Renal pelvis (tissue), 4 donors: ENCODE data around the gene EFNB3. TPM values are rescaled to one million over a fixed set of nuclear protein-coding genes. Genes with fewer than 3 reads are reported as not detected.
A peak's percentile ranks its signal among the peaks of the same experiment; 100 is the strongest.

Experiments
- DNase-seq: peaks from one replicate; pipeline ENCODE4 v3.0.0-alpha.2; 2013
- polyA plus RNA-seq, 3 donors: library from polyadenylated mRNA; unstranded; fragments of 120-200 nt; gene quantifications; one replicate each; pipeline ENCODE4 v1.2.1, GENCODE V29; 2013; ENCODE audit not compliant: insufficient read length in 3 of 3

The EFNB3 gene
- polyA plus RNA-seq, 3 donors: 21.3 to 29.1 (median 23.8) TPM

GRCh38 chr17:7715936-7716886 is 11.2 kb downstream of the EFNB3 start:
- no peak for DNase-seq

GRCh38 chr17:7716901-7717755 is 12.1 kb downstream of the EFNB3 start, which contains the start of gene DNAH2:
TSS of gene DNAH2 (plus strand) at chr17:7717744. CDS start at chr17:7719735, 1,991 bp downstream.
- peak; percentile 97 for DNase-seq

- no peak for DNase-seq
Observed at GRCh38 chr17:7717756-7718350, 12.9 kb downstream of the EFNB3 start.

GRCh38 chr17:7719661-7720060 is 14.7 kb downstream of the EFNB3 start:
- DNase-seq: no peak

GRCh38 chr17:7720125-7720524 is 15.1 kb downstream of the EFNB3 start:
- DNase-seq: no peak

GRCh38 chr17:7721612-7722011 is 16.6 kb downstream of the EFNB3 start:
- no peak for DNase-seq

- no peak for DNase-seq
Observed at GRCh38 chr17:7727886-7728285, 22.9 kb downstream of the EFNB3 start.

- DNase-seq: no peak
Observed at GRCh38 chr17:7729816-7730215, 24.8 kb downstream of the EFNB3 start.

GRCh38 chr17:7732981-7733539 is 28.1 kb downstream of the EFNB3 start:
- no peak for DNase-seq

- no peak for DNase-seq
Observed at GRCh38 chr17:7737601-7738000, 32.6 kb downstream of the EFNB3 start.

- DNase-seq: no peak
Observed at GRCh38 chr17:7739746-7740145, 34.7 kb downstream of the EFNB3 start.

GRCh38 chr17:7740481-7741001 is 35.5 kb downstream of the EFNB3 start:
- DNase-seq: no peak

GRCh38 chr17:7742729-7743128 is 37.7 kb downstream of the EFNB3 start:
- no peak for DNase-seq

- DNase-seq: peak; percentile 16
Observed at GRCh38 chr17:7744416-7744815, 39.4 kb downstream of the EFNB3 start.

- DNase-seq: no peak
Observed at GRCh38 chr17:7745748-7746470, 40.9 kb downstream of the EFNB3 start.

- DNase-seq: no peak
Observed at GRCh38 chr17:7747635-7748071, 42.7 kb downstream of the EFNB3 start.

- DNase-seq: no peak
Observed at GRCh38 chr17:7748076-7748775, 43.2 kb downstream of the EFNB3 start.

- no peak for DNase-seq
Observed at GRCh38 chr17:7750321-7750821, 45.4 kb downstream of the EFNB3 start.

- DNase-seq: no peak
Observed at GRCh38 chr17:7754656-7755055, 49.7 kb downstream of the EFNB3 start.
